Stimulated activated CD8-positive, alpha-beta memory T cell treated with anti-CD3 and anti-CD28 coated beads, Interleukin-12 subunit alpha, Interleukin-12 subunit beta, amount 100 ng/mL, for 1 hour (primary cell): Measurements from ENCODE around the gene NAXD.
"Not testable (repeated sequence)": the region's sequence is repeated elsewhere in the genome, so short reads cannot be mapped to it uniquely, and the experiment has no call there.

ENCODE experiments used
- DNase-seq: peaks from one replicate; pipeline ENCODE4 v3.0.0-alpha.2; 2020; ENCODE audit warnings: low read depth

The NAXD gene

DNA sequence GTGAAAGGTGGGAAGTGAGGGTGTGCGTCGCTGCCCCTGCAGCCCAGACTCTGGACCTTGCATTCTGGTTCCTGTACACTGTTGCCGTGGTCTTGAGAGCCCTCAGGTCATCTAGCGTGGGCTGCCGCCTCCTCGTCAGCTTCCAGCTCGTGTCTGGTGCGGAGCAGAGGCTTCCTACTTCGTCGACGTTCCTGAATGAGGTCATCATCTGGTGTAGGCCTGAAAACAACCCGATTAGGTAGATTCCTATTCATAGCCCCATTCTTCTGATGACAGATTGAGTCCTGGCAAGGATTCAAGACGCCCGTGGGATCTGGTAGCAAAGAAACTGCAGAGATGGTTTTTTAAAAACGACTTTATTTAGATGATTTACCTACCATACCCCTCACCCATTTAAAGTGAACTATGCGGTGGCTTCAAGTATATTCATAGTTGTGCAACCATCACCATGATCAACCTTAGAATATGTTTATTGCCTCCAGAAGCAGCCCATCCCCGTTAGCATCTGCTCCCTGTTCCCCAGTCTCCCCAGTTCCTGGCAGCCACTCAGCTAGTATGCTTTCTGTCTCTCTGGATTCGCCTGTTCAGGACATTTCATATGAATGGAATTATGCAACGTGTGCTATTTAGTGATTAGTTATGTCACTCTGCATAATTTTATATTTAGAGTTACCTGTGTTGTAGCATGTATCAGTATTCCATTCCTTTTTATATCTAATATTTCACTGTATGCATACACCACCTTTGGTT, 13.8 kb downstream of the NAXD start:
- DNase-seq: no peak

GRCh38 chr13:110629735-110630134, 14.4 kb downstream of the NAXD start:
- DNase-seq: no peak

DNA sequence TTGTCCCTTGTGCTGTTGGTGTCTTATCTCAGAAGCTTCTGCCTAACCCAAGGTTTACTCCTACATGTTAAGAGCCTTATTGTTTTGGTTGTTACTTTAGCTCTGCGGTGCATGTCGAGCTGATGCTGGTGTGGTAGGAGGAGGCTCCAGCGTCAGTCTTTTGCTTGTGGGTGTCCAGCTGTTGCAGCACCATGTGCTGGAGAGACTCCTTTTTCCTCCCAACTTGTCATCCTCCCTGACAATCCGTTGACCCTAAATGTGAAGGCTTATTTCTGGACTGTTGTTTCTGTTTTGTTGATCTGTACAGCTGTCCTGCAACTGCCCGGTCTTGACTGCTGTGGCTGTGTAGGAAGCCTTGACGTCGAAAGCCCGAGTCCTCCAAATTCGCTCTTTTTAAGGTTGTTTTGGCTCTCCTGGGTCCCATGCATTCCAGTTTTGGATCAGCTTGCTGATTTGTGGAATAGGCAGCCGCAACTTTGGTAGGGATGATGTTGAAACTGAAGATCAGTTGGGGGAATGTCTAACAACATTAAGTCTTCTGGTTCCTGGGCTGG, 15.3 kb downstream of the NAXD start:
- DNase-seq: no peak

- not testable (repeated sequence) for DNase-seq
These were observed 16.9 kb downstream of the NAXD start for GRCh38 chr13:110632255-110632654.

DNA sequence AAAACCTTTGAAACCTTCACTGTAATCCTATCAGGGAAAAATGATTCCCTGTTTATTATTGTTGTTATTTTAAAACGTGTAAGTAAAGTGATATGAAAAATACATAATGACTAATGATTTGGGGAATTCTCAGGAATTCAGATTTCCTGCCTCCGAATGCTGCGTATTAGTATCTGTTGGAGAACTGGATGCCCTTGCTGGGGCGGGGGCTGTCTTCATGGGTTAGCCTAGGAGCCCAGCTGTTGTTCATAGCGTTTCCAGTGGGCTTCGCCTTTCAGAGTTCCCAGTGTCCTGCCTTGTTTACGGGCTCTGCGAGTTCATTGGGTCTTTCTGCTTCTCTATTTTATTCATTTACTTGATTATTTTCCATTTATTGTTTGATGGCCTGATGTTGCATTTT, 18.4 kb downstream of the NAXD start:
- DNase-seq: no peak

GRCh38 chr13:110634558-110634957, 19.2 kb downstream of the NAXD start:
- no peak for DNase-seq

- no peak for DNase-seq
These were observed 20.2 kb downstream of the NAXD start for GRCh38 chr13:110635405-110636002.

DNA sequence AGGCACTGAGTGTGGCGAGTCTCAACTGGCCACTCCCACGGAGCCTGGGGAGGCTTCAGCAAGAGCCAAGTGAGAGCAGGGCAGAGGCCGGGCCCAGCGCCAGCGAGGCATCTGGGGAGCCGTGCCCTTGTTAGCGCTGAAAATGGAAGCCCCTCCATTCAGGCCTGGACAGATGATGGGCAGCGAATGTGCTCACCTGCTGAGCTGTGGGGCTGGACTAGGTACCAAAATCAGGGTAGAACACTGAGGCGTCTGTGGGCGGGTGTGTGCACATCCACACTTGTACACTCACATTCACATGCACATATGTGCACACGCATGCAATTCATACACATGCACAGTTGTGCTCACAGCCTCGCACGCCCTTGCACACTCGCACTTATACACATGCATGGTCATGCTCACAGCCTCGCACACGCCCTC, 20.7 kb downstream of the NAXD start:
- no peak for DNase-seq

GRCh38 chr13:110636701-110637201, 21.4 kb downstream of the NAXD start:
- DNase-seq: no peak

GRCh38 chr13:110637275-110637674, 21.9 kb downstream of the NAXD start:
- no peak for DNase-seq

DNA sequence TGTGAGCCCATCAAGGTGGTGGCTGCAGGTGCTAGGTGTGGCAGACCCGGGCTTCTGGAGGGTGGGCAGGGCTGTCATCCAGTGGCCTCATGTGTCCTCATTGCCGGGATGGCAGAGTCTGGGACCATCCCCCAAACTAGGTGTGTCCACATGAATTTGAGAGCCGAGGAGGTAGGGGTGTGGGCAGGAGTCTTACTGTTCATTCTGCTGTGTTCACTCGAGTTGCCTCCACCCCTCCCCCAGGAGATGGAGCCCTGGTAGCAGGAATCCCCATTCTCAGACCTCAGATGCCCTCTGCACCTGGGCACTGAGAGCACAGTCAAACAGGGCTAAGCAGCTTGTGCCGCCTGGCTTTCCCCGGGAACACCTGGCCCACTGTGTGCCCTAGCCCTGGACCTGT, 22.4 kb downstream of the NAXD start:
- no peak for DNase-seq

DNA sequence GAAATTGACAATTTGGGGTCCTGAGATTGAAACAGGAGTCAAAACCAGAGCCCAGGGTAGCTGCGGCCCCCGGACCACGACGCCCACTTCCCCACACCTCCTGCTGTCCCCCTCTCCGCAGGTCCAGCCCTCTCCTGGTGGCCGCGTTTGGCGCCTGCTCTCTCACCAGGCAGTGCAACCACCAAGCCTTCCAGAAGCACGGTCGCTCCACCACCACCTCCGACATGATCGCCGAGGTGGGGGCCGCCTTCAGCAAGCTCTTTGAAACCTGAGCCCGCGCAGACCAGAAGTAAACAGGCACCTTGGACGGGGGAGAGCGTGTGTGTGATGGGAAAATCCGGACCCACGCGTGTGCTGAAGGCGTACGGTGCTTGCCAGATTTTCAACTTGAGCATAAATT, 22.9 kb downstream of the NAXD start:
- no peak for DNase-seq

DNA sequence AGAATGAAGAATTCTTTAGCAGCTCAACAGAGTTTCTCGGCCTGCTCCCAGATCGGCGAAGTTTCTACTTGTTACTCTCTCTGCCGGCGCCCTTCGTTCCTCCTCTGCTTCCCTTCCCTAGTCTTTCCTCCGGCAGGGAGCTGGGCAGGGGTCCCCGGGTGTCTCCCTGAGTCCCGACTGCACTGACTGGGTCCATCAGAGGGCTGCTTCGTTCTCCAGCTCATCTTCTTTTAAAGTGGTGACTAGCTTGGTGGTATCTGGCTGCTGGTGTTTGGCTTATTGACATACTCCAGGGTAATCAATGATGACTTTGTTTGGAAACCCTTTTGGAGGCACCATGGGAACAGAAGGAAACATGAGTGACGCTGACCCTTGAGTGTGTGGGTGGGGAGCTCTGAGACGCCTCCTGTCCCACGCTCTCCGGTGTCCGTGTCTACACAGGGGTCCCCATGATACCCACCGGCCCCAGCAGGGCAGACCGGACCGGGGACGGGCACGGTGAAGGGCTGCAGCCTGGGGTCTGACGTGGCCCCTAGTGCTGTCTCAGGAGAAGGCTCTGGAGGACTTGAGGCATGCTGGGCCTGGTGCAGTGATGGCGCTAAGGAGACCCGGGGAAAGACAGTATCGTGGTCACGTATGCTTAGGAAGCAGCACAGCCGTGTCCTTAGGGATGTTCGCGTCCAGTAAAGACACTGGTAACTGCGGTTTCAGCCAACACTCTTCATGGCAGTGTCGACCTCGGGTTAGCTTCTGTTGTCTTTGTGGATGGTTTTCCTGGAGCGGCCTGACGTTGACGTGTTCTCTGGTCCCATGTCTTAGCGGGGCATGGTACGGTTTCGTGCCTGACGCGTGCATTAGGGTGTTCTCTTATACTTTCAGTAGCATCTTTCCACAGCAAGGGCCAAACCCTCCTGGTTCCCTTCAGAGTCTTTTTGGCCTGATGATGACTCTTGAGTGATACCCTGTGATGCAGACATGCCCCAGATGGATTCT, 23.8 kb downstream of the NAXD start:
- no peak for DNase-seq

DNA sequence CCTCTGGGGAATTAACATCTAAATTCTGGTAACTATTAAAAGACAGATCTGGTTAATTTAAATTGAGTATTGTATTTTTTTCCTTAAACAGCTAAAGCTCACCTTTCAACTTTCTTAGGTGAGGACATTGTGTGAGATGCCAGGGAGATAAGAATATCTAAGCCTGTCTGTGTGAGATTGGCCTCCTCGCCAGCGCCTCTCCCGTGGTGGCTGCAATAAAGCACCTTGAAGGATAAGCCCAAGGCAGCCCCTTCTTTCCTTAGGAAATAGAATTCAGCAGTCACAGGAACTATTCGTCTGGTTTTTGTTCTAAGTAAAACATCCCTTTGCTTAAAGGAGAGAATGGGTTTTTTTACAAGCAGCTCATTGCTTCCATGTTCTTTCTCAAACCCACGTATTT, 24.6 kb downstream of the NAXD start:
- no peak for DNase-seq

DNA sequence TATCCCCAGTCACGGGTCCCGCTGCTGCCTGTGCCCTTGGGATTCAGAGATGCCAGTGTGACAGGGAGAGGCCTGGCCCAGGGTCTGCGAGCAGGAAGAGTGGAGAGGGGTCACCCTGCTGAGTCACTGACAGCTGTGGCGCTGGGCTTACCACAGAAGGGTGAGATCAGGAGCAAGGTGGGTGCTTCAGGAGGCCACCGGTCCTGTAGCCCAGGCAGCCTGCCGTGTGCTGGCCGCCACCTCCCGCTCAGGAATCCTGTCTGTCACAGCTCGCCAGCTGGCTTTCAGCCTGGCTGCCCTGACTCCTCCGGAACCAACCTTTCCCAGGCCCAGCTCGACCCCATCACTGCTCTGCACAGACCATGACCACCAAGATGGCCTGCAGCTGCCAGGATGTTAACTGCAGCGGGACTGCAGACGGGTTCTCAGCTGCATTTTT, 25.3 kb downstream of the NAXD start:
- no peak for DNase-seq

DNA sequence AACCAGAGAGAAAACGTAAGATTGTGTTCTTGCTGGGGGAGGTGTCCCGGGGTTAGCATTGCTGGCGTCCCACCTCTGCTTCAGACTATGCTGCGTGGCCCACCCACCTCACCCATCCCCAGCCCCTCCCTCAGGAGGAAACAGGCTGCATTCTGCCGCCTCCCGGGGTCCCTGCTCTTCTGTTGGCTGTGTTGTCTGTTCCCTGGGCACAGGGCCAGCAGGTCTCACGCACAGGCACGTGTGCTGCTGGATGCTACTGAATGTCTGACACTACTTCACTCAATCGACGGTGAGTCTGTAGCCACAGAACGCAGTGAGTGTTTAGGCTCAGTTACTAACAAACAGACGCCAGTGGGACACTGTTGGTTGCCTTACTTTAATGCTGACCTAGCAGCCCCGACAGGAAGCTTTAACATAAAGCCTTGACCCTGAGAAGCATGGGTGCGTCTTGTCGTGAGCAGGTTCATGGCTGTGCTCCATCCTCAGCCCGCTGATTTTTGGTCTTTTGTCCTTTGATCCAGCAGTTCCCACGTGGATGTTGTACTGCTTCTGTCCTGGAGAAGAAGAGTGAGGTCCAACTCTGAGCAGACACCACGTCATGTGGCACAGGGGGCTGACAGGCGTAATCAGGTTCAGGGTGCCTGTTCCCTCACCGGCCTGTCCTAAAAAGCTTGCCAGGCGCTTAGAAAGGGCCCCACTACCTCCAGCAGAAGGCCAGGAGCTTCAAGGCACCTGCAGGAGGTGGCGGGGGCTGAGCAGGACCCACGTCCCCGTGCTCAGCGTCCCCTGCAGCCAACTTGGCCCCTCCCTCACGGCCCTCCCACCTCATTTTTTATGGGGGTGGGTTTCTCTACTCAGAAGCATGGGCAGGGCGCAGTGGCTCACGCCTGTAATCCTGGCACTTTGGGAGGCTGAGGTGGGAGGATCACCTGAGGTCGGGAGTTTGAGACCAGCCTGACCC, 26.0 kb downstream of the NAXD start:
- DNase-seq: no peak

DNA sequence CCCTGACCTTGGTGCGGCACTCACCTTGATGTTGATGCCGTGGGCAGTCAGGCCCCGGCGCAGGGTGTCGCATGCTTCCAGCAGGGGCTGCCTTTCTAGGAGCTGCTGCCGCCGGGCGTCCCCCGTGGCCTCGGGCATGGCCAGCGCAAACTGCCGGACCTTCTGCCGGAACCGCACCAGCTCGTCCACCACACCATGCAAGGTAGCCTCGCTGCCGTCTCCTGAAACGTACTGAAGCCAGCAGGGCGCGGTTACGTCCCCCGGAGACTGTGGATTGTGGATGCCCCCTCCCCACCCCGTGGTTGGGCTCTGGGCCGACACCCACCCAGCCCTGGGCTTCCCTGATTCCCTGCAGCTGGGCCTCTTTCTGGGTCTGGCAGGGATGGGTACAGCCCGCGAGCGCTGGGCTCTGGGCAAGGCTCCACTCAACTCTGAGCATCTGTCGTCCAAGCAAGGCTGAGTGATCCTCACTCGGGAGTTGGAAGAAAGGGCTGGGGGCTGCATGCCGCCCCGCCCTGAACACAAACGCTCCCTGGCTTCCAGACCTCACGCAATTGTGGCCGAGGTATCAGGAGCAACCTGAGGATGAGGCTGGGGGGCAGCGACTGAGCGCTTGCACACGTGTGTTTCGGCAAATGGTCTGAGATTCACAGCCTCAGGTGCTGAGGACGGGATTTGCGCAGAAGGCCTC, 27.1 kb downstream of the NAXD start:
- DNase-seq: no peak

GRCh38 chr13:110643324-110643723, 28.0 kb downstream of the NAXD start:
- DNase-seq: no peak

GRCh38 chr13:110643768-110644421, 28.6 kb downstream of the NAXD start:
- DNase-seq: no peak
